ENCODE data around the gene C1orf159.
A peak's percentile ranks its signal among the peaks of the same experiment; 100 is the strongest.

C1orf159 gene

GRCh38 chr1:1033731-1034438, 82.0 kb downstream of the C1orf159 start:
- Histone ChIP-seq H3K27ac (replicated peaks) (no peak overlapping the region), H3K27me3 (ENCODE audit: insufficient read depth, poor library complexity, severe bottlenecking) (peaks cover 25% of the 10 kb centered on the region), H3K4me3 (replicated peaks; ENCODE audit: insufficient read depth, low read length) (no peak overlapping the region; the same call in 1 of the 2 replicates)
- no peak for DNase-seq (ENCODE audit: low read depth in 1 of 2, low spot score in 1 of 2)
- TF ChIP-seq REST (IDR thresholded peaks at IDR 0.05; ENCODE audit: insufficient replicate concordance, low read depth) (no peak), POLR2AphosphoS5 (IDR thresholded peaks at IDR 0.05; ENCODE audit: low read depth) (no peak), GABPA (IDR thresholded peaks at IDR 0.05; ENCODE audit: low read depth) (no peak), SPI1 (IDR thresholded peaks at IDR 0.05; ENCODE audit: borderline replicate concordance, low read depth) (no peak), CTCF (IDR thresholded peaks at IDR 0.05; ENCODE audit: insufficient read depth, low read length) (no peak)

DNA sequence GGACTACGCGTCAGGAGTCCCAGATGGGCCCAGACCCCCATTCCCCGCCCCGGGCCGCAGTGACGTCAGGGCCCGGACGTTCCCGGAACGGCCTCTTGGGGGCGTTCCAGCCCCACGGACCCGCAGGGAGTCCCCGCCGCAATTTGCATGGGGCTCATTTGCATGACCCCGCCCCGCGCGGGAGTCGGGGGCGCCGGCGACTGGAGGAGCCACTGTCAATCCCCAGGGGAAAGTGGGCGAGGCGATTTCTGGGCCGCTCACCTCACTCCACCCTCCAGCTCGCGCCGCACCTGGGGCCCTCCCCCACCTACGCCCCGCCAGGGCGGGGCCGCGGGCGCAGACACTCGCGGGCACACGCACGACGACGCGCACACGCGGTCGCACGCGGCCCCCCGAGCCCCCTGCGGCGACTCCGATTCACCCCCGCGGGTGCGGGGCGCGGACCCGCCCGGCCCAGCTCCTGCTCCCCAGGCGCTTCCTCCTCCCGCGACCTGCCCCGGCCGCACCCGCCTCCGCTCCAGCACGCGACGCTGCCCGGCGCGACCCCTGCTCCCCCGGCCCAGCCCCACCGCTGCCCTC, 82.8 kb downstream of the C1orf159 start:
- DNase-seq (ENCODE audit: low read depth in 1 of 2, low spot score in 1 of 2), result peak; percentile 66 to 69
- peaks cover 25% of the 10 kb centered on the region for H3K27me3 ChIP-seq (ENCODE audit: insufficient read depth, poor library complexity, severe bottlenecking)
- TF ChIP-seq REST (IDR thresholded peaks at IDR 0.05; ENCODE audit: insufficient replicate concordance, low read depth) (no peak), CTCF (IDR thresholded peaks at IDR 0.05; ENCODE audit: insufficient read depth, low read length) (peak; percentile 42)
- H3K27ac ChIP-seq (replicated peaks), result no peak overlapping the region
- peak overlapping the region; percentile 30 for H3K4me3 ChIP-seq (replicated peaks; ENCODE audit: insufficient read depth, low read length)

DNA sequence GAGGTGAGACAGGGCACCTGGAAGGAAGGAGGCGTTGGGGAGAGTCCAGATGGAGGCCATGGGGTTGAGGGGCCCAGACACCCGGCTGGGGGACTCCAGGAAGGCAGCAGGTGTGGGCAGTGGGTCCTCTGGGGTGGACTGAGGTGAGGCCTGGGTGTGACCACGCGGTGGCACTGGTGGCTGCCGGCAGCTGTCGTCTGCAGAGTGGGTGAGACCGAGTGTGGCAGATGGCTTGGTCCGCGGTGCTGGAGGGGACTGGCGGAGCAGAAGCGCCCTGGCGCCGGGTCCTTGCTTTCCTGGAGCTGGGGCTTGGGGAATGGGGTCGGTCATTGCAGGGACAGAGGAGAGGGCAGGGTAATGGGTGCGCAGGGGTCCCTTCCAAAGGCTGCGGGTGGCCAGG, 83.5 kb downstream of the C1orf159 start:
- DNase-seq (ENCODE audit: low read depth in 1 of 2, low spot score in 1 of 2), result peak in 1 of 2 experiments; percentile 34
- H3K27ac ChIP-seq (replicated peaks), result no peak overlapping the region
- TF ChIP-seq SPI1 (IDR thresholded peaks at IDR 0.05; ENCODE audit: borderline replicate concordance, low read depth) (no peak), POLR2AphosphoS5 (IDR thresholded peaks at IDR 0.05; ENCODE audit: low read depth) (no peak), GABPA (IDR thresholded peaks at IDR 0.05; ENCODE audit: low read depth) (no peak), REST (IDR thresholded peaks at IDR 0.05; ENCODE audit: insufficient replicate concordance, low read depth) (no peak), CTCF (IDR thresholded peaks at IDR 0.05; ENCODE audit: insufficient read depth, low read length) (no peak)
- H3K27me3 ChIP-seq (ENCODE audit: insufficient read depth, poor library complexity, severe bottlenecking), result peaks cover 25% of the 10 kb centered on the region
- no peak overlapping the region for H3K4me3 ChIP-seq (replicated peaks; ENCODE audit: insufficient read depth, low read length)
